GM18505 (cell line): ENCODE measurements around the gene BCR.

Source experiments
- ATAC-seq: cut with Tn5 transposase; IDR thresholded peaks from one replicate; pipeline ENCODE4 v1.9.1; 2021; ENCODE audit not compliant: unreplicated experiment
- POLR2A ChIP-seq: IDR thresholded peaks from 4 replicates; pipeline ENCODE4 v1.6.1; 2011; ENCODE audit warnings: borderline replicate concordance; ENCODE audit not compliant: insufficient read depth, insufficient read length; ENCODE audit errors: extremely low read depth

Gene BCR

GRCh38 chr22:23275751-23276150 lies 95.4 kb downstream of the BCR start:
- ATAC-seq = no peak
- TF ChIP-seq POLR2A = no peak

- no peak for TF ChIP-seq POLR2A
Observed at GRCh38 chr22:23276656-23277582, 96.6 kb downstream of the BCR start.

GRCh38 chr22:23277583-23278295 lies 97.4 kb downstream of the BCR start:
- no peak for ATAC-seq
- TF ChIP-seq POLR2A = no peak

More at GRCh38 chr22:23276656-23277582, 96.6 kb downstream of the BCR start:
- no peak for ATAC-seq

GRCh38 chr22:23278883-23279675 lies 98.8 kb downstream of the BCR start:
- ATAC-seq = no peak
- no peak for TF ChIP-seq POLR2A

GRCh38 chr22:23279781-23280180 lies 99.5 kb downstream of the BCR start:
- ATAC-seq = no peak
- no peak for TF ChIP-seq POLR2A

GRCh38 chr22:23280356-23281052 lies 100.2 kb downstream of the BCR start:
- ATAC-seq = no peak
- TF ChIP-seq POLR2A = no peak

- ATAC-seq = no peak
- no peak for TF ChIP-seq POLR2A
Observed at GRCh38 chr22:23281053-23281405, 100.7 kb downstream of the BCR start.

GRCh38 chr22:23281406-23282088 lies 101.2 kb downstream of the BCR start:
- no peak for TF ChIP-seq POLR2A
- ATAC-seq = peak; percentile 57

GRCh38 chr22:23282089-23282501 lies 101.8 kb downstream of the BCR start:
- TF ChIP-seq POLR2A = no peak
- ATAC-seq = no peak

- ATAC-seq = no peak
- TF ChIP-seq POLR2A = no peak
Observed at GRCh38 chr22:23282516-23282915, 102.2 kb downstream of the BCR start.

- TF ChIP-seq POLR2A = no peak
- ATAC-seq = no peak
Observed at GRCh38 chr22:23282986-23283385, 102.7 kb downstream of the BCR start.

GRCh38 chr22:23283591-23284503 lies 103.5 kb downstream of the BCR start:
- ATAC-seq = no peak

GRCh38 chr22:23284504-23285033 lies 104.3 kb downstream of the BCR start:
- no peak for ATAC-seq
- no peak for TF ChIP-seq POLR2A

More at GRCh38 chr22:23283591-23284503, 103.5 kb downstream of the BCR start:
- no peak for TF ChIP-seq POLR2A
